K562 (cell line): ENCODE results near the gene CTRB1.

ENCODE experiments used
- ATF7 ChIP-seq: fragments of 450-650 bp; IDR thresholded peaks from 2 replicates; pipeline ENCODE4 v1.7.1; 2014; ENCODE audit warnings: mild to moderate bottlenecking, moderate library complexity
- BHLHE40 ChIP-seq: IDR thresholded peaks from 2 replicates; pipeline ENCODE4 v1.6.1; 2011; ENCODE audit warnings: low read length, improper control_type of control experiment
- CHD2 ChIP-seq: IDR thresholded peaks from 2 replicates; pipeline ENCODE4 v1.6.1; 2011; ENCODE audit warnings: low read depth, low read length
- HNRNPUL1 ChIP-seq: fragments of 200-400 bp; formaldehyde crosslinking; IDR thresholded peaks from 2 replicates; pipeline ENCODE4 v1.6.1; 2017; ENCODE audit warnings: low read length
- SP1 ChIP-seq: sonication (generic); formaldehyde crosslinking; IDR thresholded peaks from 2 replicates; pipeline ENCODE4 v1.8.1; 2022; ENCODE audit warnings: mild to moderate bottlenecking, missing genetic modification reagents
- TARDBP ChIP-seq: fragments of 450-650 bp; IDR thresholded peaks from 2 replicates; pipeline ENCODE4 v1.6.1; 2016
- ZNF253 ChIP-seq: fragments of 250-450 bp; sonication (Bioruptor Pico); conservative IDR thresholded peaks from 2 replicates; pipeline ENCODE4 v1.6.1; 2021; ENCODE audit warnings: mild to moderate bottlenecking
- ZNF354B ChIP-seq: fragments of 250-450 bp; sonication (Bioruptor Pico); IDR thresholded peaks from 2 replicates; pipeline ENCODE4 v1.4.0; 2020
- ZNF584 ChIP-seq: fragments of 200-800 bp; sonication (Bioruptor generic); IDR thresholded peaks from 2 replicates; pipeline ENCODE4 v1.6.1; 2016; ENCODE audit warnings: low read depth, mild to moderate bottlenecking, missing genetic modification characterization, missing compliant biosample characterization
- TF ChIP-seq, protein P1 (sequence below), 2 experiments: fragments of 450-650 bp; formaldehyde crosslinking in 1 of 2; IDR thresholded peaks; 2 replicates each; pipeline versions ENCODE4 v1.4.0 to v1.6.1; 2014 to 2020; ENCODE audit warnings: mild to moderate bottlenecking in 2 of 2, borderline replicate concordance in 1 of 2, low read depth in 1 of 2
- TF ChIP-seq, protein P2 (sequence below), 3 experiments: IDR thresholded peaks in 2 of 3; conservative IDR thresholded peaks in 1 of 3; 2 replicates each; pipeline ENCODE4 v1.5.1; 2011 to 2012; ENCODE audit warnings: low read length in 3 of 3, mild to moderate bottlenecking in 3 of 3, control low read depth in 2 of 3, improper control_type of control experiment in 1 of 3, inconsistent platforms in 1 of 3, low read depth in 1 of 3, mixed read lengths in 1 of 3, moderate library complexity in 1 of 3; ENCODE audit not compliant: insufficient read depth in 2 of 3
- TF ChIP-seq, protein P3 (sequence below), 3 experiments: fragments of 200-800 bp in 1 of 3; fragments of 250-450 bp in 1 of 3; fragments of 450-650 bp in 1 of 3; sonication (Bioruptor Pico) in 1 of 3; sonication (Bioruptor generic) in 1 of 3; formaldehyde crosslinking in 1 of 3; IDR thresholded peaks; 2 replicates each; pipeline versions ENCODE4 v1.6.1 to v1.8.0; 2016 to 2022; ENCODE audit warnings: mild to moderate bottlenecking in 2 of 3, missing genetic modification characterization in 2 of 3, missing compliant biosample characterization in 1 of 3, moderate library complexity in 1 of 3
- TF ChIP-seq, protein P4 (sequence below): IDR thresholded peaks from 2 replicates; pipeline ENCODE4 v1.6.1; 2016; ENCODE audit warnings: missing genetic modification characterization, missing compliant biosample characterization

DNA sequence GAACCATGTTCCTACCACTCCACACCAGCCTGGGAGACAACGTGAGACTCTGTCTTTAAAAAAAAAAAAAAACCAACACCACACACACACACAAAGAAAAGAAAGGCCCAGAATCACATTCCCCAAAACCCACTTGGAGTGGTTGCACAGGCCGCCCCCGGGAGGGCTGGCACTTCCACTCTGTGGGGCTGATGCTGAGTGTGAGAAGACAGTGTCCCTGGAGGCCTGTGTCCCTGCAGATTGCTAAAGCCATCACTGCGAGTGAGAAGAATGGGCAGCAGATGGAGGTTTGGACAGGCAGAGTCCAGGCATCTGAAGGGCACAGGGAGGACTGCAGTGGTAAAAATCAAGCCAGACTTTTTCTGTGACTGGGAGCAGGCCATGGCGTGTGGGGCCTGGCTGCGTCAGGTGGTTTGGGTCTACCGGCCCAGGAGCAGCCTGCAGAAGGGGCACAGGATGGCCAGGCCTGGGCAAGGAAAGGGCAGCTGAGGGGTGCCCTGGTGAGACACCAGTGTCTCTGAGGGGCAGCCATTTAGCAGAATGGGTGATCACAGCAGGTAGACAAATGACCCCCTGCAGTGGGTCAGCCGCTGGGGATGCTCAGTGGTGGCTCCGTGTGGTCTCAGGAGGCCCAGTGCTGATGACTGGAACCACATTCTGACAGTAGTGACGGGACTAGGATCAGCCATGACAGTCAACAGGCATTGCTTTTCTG is 24.9 kb upstream of the CTRB1 start:
- TF ChIP-seq, protein P1, sequence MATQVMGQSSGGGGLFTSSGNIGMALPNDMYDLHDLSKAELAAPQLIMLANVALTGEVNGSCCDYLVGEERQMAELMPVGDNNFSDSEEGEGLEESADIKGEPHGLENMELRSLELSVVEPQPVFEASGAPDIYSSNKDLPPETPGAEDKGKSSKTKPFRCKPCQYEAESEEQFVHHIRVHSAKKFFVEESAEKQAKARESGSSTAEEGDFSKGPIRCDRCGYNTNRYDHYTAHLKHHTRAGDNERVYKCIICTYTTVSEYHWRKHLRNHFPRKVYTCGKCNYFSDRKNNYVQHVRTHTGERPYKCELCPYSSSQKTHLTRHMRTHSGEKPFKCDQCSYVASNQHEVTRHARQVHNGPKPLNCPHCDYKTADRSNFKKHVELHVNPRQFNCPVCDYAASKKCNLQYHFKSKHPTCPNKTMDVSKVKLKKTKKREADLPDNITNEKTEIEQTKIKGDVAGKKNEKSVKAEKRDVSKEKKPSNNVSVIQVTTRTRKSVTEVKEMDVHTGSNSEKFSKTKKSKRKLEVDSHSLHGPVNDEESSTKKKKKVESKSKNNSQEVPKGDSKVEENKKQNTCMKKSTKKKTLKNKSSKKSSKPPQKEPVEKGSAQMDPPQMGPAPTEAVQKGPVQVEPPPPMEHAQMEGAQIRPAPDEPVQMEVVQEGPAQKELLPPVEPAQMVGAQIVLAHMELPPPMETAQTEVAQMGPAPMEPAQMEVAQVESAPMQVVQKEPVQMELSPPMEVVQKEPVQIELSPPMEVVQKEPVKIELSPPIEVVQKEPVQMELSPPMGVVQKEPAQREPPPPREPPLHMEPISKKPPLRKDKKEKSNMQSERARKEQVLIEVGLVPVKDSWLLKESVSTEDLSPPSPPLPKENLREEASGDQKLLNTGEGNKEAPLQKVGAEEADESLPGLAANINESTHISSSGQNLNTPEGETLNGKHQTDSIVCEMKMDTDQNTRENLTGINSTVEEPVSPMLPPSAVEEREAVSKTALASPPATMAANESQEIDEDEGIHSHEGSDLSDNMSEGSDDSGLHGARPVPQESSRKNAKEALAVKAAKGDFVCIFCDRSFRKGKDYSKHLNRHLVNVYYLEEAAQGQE (IDR thresholded peaks at IDR 0.05; ENCODE audit: borderline replicate concordance) = no peak
- TF ChIP-seq, protein P1 (CRISPR knock-in tag; IDR thresholded peaks at IDR 0.05; ENCODE audit: low read depth) = no peak
- TF ChIP-seq ZNF354B (CRISPR knock-in tag) (no peak), SP1 (no peak), CHD2 (no peak), TARDBP (no peak), ZNF253 (no peak), ZNF584 (CRISPR knock-in tag) (no peak), HNRNPUL1 (no peak), BHLHE40 (no peak), ATF7 (no peak)
- TF ChIP-seq, protein P2, sequence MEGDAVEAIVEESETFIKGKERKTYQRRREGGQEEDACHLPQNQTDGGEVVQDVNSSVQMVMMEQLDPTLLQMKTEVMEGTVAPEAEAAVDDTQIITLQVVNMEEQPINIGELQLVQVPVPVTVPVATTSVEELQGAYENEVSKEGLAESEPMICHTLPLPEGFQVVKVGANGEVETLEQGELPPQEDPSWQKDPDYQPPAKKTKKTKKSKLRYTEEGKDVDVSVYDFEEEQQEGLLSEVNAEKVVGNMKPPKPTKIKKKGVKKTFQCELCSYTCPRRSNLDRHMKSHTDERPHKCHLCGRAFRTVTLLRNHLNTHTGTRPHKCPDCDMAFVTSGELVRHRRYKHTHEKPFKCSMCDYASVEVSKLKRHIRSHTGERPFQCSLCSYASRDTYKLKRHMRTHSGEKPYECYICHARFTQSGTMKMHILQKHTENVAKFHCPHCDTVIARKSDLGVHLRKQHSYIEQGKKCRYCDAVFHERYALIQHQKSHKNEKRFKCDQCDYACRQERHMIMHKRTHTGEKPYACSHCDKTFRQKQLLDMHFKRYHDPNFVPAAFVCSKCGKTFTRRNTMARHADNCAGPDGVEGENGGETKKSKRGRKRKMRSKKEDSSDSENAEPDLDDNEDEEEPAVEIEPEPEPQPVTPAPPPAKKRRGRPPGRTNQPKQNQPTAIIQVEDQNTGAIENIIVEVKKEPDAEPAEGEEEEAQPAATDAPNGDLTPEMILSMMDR (IDR thresholded peaks at IDR 0.05 in 2 of 3, conservative IDR thresholded peaks at IDR 0.05 in 1 of 3; ENCODE audit: insufficient read depth in 2 of 3, low read depth in 1 of 3, low read length in 3 of 3) = no peak
- TF ChIP-seq, protein P3, sequence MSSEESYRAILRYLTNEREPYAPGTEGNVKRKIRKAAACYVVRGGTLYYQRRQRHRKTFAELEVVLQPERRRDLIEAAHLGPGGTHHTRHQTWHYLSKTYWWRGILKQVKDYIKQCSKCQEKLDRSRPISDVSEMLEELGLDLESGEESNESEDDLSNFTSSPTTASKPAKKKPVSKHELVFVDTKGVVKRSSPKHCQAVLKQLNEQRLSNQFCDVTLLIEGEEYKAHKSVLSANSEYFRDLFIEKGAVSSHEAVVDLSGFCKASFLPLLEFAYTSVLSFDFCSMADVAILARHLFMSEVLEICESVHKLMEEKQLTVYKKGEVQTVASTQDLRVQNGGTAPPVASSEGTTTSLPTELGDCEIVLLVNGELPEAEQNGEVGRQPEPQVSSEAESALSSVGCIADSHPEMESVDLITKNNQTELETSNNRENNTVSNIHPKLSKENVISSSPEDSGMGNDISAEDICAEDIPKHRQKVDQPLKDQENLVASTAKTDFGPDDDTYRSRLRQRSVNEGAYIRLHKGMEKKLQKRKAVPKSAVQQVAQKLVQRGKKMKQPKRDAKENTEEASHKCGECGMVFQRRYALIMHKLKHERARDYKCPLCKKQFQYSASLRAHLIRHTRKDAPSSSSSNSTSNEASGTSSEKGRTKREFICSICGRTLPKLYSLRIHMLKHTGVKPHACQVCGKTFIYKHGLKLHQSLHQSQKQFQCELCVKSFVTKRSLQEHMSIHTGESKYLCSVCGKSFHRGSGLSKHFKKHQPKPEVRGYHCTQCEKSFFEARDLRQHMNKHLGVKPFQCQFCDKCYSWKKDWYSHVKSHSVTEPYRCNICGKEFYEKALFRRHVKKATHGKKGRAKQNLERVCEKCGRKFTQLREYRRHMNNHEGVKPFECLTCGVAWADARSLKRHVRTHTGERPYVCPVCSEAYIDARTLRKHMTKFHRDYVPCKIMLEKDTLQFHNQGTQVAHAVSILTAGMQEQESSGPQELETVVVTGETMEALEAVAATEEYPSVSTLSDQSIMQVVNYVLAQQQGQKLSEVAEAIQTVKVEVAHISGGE (CRISPR knock-in tag; IDR thresholded peaks at IDR 0.05) = no peak
- TF ChIP-seq, protein P4, sequence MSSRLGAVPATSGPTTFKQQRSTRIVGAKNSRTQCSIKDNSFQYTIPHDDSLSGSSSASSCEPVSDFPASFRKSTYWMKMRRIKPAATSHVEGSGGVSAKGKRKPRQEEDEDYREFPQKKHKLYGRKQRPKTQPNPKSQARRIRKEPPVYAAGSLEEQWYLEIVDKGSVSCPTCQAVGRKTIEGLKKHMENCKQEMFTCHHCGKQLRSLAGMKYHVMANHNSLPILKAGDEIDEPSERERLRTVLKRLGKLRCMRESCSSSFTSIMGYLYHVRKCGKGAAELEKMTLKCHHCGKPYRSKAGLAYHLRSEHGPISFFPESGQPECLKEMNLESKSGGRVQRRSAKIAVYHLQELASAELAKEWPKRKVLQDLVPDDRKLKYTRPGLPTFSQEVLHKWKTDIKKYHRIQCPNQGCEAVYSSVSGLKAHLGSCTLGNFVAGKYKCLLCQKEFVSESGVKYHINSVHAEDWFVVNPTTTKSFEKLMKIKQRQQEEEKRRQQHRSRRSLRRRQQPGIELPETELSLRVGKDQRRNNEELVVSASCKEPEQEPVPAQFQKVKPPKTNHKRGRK (tag) = no peak
